Ammon's horn (tissue), 1 donor: Measurements from ENCODE around the gene COL23A1.

ENCODE experiments used
- DNase-seq: peaks from one replicate; pipeline ENCODE4 v3.0.0-alpha.2; 2016; ENCODE audit warnings: low spot score

COL23A1 gene

DNA sequence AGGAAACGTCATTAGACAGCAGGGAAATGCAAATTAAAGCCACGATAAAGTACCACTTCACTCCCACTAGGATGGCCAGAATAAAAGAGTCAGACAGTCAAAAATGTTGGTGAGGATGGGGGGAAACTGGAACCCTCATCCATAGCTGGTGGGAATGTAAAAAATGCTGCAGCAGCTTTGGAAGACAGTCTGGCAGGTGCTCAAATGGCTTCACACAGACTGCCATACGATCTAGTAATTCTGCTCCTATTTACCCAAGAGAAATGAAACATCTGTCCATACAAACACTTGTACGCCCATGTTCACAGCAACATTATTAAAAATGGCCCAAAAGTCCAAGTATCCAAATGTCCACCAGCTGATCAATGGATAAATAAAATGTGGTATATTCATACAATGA, 198.7 kb downstream of the COL23A1 start:
- DNase-seq, result no peak

DNA sequence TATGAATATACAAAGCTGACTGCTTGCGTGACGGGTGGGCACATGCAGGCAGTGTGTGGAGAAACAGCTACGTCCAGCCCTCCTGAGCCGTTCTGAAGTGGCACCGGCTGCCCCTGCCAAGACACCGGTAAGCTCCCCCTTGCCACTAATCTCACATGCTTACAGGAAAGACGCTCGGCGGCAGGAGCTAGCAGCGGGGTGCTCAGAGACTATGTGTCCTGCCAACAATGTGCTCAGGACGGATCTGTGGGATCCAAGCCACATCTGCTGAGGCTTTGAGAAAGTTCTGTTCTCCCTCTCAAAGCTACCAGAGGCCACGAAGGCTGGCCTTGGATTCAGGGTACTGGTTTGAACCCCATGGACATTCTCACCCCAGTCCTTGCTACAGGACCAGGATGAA, 200.4 kb downstream of the COL23A1 start:
- DNase-seq, result no peak

DNA sequence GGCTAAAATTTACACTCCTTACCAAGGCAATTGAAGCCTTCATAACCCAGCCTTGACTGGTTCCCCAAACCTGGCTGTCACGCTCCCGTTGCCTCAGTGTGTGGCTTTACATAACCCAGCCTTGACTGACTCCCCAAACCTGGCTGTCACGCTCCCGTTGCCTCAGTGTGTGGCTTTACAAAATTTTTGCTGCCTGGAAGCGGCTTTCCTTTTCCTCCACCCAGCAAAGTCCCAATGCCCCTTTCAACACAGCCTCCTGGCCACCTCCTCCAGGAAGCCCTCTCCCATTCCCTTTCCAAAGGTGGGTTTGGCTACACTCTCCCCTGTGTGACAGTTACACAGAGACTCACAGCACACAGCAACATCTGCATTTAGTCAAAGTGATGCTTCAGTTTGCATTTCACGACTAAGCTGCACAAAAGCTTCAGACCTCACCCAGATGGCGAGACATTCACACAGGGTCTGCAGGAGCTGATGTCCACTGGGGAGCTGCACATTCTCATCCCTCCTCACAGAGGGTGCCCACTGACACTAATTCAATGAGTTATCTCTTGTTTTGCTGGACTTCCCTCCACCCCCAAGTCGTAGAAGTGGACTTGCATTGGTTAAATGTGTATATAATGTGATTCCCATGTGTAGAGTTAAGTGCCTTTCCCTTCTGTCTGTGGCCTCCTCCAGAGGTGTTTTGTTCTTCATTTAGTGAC, 201.0 kb downstream of the COL23A1 start:
- DNase-seq, result no peak

DNA sequence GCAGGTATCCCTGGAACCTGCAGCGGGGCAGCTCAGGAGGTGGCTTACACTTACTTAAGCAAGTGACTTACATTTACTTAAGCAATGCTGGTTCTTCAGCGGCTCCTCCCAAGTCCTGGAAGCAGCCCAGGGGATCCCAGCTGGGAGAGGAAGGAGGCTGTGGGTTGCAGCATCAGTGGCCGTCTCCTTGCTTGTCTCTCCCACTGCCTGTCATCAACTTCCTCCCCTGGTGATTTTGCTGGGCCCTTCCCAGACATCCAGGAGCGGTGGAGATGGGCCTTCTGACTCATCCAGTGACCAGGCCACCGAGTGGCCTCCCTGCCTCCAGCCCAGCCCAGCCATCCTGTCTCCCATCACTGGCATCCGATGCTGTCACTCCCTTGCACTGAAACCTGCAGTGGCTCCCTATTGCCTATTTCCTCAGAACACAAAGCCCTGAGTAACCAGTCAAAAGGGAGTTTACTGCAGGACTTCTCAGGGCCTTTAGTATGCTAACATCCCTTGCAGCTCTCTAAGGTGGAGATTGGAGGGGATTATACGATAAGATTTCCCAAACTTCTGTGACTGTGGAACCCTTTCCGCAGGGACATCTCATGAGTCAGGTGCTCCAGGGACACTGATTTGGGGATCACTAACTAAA, 201.7 kb downstream of the COL23A1 start:
- no peak for DNase-seq

DNA sequence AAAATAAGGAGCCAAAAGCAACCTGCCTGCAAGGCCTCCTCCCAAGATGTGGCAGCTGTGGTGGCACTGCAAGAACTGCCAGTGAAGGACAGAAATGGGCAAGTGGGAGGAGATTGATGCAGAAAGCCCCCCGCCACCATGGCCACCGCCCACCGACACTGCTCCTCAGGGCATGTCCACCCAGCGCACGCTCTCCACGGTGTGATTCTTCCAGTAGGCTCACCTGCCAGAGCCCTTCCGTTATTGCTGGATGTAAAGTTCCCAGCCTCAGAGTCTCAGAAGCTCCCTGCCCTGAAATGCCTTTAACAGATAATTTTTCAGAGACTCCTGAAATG, 202.4 kb downstream of the COL23A1 start:
- DNase-seq, result no peak

DNA sequence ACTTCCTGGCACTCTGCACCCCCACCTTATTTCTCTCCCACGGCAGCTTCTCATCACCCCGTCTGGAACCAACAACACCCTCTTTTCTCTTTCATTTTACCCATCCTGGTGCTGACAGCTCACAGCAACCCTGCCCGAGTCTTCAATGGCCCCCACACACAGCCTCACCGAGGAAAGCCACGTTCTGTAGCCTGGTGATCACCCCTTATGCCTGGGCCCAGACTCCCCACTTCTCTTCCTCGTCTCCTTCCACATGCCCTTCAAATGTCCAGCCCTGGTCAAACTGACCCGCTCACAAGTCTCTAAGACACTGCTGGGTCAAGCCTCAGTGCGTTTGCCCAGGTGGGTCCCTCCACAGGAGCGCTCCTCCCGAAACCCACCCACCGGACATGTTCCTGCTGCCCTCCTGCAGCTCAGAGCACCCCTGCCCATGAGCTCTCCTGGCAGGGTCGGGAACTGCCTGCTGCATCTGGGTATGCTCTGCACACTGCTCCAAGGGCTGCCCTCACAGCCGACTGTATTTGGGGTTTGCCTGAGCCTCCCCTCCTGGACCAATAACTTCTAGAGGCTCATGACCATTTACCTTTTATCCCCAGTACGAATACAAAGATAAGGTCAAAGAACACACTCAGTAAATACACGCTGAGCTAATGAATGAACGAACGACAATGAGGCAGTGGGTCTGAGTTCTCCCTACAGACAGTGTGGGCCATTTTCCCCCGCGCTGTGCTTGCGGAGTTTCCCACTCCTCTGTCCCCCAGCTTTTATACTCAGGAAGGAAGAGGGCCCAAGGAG, 202.9 kb downstream of the COL23A1 start:
- DNase-seq, result no peak

DNA sequence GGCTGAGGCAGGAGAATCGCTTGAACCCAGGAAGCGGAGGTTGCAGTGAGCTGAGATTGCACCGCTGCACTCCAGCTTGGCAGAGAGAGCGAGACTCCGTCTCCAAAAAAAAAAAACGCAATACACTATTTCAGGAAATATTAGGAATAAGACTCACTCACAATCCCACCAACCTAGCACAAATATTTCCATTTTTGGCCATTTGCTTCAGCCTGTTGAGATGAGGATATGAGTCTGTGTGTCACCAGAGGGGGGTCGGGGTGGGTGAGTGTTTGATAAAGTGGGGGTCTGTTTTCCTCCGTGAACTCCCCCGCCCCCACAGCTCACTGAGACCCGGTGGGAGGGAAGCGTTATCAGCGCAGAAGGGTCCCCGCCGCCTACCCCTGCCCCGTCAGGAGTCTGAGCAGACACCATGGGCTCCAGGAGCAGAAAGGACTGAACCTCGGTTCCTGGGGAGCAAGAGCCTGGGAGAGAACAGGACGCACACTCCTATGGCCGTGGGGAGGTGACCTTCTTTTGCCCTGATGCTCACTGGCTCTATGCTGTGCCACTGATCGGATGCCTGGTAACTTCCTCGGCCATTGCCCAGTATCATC, 203.8 kb downstream of the COL23A1 start:
- DNase-seq, result no peak

DNA sequence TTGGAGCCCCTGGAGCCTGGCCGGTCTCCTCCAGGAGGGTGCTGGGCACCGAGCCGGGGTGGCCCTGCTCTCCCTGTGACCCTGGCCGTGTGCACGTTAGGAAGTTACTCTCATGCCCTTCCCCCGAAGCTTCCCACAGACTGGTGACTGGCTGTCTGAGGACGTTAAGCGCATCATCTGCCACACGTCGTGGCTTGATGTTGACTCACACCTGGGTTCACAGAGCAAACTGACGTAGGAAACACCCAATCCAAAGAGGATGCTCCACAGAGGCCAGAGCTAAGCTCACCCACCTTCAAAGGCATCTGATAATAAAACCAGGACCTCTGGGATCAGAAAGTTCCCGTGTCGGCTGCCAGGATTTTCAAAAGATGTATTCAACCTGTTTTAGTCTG, 204.7 kb downstream of the COL23A1 start:
- no peak for DNase-seq

DNA sequence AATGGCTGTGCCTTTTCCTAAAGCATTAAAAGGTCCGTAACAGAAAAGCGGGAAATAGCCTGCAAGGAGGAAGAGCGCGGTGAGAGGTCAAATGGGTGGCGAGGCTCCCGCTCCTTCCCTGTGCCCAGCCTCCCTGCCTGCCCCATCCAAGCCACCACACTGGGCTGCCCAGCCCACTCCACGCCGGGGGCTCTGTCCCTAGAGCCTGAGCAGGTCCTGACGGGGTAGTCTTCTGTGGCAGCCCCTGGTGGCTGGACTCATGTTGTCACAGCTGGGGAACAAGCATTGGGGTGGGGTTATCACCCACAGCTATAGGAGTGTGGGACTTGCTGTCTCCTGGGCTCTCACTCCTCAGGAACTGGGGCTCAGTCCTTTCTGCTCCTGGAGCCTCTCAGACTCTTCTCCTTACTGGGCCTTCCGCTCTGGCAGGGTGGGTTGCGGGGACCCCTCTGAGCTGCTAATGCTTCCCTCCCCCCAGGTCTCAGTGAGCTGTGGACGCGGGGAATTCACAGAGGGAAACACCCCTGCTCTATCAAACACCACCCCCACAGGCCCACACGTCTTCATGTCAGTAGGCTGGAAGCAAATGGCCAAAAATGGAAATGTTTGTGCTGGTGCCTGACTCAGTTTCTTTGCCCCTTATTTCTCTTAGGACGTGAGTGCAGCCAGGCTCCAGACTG, 205.2 kb downstream of the COL23A1 start:
- no peak for DNase-seq

DNA sequence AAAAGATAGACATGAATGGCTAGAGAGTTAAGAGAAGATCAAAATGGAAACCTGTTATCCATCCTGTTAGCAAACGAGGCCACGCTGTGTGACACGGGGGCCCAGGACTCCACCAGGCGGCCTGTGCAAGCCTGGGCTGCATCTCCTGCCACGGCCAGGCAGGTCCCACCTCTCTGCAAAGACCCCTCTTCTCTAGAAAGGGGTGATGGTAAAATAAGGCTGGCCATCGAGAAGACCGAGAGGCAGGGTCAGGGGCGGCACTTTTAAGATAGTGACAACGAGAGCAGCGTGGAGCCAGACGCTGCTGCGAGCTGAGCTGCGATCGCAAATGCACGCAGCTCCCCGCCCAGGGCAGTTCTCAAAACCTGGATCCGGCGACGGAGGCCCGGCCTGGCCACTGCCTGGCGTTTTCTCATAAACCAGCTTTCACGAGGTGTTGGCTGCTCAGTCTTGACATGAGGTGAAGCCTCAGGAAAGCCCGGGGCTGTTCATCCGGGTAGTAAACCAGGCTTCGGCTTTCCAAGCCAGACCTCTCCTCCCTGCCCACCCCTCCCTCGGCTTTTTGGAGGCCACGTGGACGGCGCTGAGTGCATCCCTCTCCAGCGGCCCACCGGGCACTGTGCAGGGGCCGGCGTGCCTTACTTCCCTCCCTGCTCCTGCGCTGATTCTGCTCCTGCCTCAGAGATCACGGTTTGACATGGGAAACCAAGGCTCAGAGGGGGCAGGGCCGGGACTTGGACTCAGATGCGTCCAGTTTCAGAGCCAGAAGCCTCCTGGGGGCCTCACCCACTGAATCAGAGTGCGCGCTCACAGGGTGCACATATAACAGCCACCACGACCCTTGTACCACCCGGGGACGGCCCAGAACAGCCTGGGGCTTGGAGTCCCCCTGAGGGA, 206.0 kb downstream of the COL23A1 start:
- no peak for DNase-seq

DNA sequence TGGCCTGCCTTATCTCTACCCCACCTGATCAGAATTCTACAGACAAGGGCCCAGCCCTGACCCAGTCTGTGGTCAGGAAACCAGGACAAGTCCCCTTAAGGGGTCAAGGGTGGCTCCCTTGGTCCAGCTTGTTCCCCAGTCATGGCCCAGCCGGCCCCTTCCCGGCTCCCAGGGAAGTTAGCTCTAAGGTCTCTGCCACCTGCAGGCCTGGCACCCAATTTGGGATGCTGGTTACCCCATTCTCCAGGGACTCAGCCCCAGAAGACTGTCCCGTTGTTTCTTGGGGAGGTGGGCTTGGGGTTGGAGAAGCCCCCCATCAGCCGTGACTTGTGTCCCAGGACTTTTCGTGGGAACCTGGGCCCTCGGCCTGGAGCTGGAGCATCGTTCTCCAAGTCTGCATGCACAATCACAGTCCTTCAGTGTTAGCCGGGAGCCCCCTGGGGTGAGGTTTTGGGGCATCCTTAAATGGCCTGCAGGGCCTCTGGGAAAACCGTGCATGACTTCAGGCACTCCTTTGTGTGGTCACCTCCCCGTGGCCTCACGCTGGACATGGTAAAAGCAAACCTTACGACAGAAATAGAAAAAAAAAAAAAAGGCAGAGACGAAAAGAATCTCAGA, 206.8 kb downstream of the COL23A1 start:
- no peak for DNase-seq

DNA sequence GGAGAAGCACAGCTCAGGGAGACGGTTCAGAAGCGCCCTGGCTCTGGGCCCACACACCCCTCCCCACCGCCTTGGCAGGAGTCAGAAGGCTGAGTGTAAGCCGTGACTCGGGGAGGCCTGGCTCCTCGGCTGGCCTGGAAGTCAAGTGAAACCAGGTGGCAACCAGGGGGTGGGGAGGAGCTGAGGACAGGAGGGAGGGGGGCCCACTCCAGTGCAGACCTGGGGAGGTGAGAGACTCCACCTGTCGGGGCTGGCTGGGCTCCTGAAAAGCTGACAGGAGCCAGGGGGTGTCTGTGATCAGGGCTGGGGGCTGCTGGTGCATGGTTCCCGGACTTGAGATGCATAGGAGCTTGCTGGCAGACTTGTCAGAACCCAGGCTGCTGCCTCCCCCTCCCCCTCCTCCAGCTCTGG, 207.4 kb downstream of the COL23A1 start:
- DNase-seq, result no peak

DNA sequence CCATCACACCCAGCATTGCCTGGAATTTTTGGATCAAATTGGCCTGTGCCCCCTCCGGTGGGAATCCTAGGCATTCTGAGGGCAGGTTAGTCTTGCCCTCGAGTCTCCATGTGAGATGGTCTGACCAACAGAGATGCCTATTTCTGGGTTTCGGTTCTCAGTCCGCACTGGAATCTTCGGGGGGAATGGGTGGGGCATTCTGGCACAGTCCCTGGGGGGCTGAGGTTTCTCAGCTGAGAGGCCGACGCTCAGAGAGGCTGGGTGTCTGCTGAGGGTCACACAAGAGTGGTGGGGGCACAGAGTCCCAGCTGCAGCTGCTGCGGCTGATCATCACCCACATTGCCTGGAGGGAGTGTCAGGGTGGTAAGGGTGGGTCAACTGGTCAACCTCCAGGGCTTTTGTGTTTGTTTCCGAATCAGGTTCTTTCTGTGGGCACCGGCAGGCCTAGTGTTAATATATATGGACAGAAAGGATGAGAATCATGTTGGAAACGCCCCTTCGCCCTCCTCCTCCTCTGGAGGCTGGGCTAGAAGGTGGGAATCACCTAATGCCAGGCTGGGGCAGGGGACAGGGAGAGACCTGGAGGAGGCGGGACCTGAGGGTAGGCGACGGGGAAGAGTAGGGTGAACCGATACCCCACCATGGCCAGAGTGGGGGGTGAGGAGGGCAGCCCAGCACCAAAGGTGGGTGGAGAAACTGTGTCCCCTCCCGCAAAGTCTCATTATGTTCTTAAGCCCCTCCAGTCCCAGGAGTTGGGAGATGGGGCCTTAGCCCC, 208.1 kb downstream of the COL23A1 start:
- DNase-seq, result no peak

DNA sequence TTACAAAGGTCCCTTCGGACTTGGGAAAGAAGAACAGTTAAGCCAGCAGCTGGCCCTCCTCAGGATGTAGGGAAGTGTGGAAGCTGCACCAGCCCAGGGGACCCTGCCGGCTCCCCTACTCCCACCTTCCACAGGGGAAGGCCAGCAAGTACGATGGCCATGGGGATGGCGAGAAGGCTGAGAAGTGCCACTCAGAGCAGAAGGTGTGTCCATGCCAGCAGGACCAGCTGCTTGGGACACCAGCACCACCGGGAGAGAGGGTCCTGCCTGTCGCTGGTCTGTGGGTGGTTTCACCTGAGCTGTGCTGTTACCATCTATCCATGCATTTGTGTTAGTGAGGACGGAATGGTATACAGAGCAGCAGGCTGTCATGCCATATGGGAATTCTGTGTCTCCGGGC, 209.0 kb downstream of the COL23A1 start:
- DNase-seq, result no peak

DNA sequence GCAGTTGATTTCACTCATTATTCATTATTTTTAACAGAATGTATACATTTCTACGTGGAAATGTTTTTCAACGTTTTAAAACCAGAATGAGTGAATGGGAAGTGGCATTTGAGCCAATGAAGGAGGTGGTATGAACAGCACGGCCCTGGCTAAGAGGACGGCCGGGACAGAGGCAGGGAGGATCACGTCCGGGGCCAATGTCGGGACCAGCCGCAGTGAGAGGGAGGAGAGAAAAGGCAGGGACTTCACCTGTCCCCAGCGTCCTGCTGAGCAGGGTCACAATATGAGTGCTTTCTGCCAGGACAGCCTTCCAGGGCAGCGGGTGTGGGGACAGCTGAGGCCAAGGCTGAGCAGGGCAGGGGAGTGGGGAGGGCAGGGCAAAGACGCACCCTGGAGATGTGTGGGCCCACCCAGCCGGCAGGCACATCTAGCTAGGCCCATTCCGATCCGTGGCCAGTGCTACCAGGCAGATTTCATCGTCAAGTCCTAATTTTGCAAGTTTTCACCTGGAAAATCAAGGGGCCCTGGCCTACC, 209.6 kb downstream of the COL23A1 start:
- no peak for DNase-seq

DNA sequence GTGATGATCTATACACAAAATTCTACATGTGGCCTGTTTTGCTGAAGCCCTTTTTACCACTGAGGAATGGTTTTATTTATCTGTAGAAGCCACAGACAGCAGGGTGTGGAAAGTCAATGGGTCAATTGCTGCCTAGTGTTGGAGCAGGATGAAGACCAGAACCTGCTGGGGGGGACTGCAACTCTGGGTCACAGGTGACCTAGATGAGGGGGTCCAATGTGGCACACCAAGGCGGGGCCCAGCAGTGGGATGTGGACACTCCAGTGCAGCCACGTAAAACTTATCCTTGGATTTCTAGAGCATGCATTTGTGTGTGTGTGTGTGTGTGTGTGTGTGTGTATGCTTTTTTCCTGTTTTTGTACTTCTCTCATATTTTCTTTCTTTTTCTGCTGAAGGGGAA, 210.1 kb downstream of the COL23A1 start:
- DNase-seq, result no peak

DNA sequence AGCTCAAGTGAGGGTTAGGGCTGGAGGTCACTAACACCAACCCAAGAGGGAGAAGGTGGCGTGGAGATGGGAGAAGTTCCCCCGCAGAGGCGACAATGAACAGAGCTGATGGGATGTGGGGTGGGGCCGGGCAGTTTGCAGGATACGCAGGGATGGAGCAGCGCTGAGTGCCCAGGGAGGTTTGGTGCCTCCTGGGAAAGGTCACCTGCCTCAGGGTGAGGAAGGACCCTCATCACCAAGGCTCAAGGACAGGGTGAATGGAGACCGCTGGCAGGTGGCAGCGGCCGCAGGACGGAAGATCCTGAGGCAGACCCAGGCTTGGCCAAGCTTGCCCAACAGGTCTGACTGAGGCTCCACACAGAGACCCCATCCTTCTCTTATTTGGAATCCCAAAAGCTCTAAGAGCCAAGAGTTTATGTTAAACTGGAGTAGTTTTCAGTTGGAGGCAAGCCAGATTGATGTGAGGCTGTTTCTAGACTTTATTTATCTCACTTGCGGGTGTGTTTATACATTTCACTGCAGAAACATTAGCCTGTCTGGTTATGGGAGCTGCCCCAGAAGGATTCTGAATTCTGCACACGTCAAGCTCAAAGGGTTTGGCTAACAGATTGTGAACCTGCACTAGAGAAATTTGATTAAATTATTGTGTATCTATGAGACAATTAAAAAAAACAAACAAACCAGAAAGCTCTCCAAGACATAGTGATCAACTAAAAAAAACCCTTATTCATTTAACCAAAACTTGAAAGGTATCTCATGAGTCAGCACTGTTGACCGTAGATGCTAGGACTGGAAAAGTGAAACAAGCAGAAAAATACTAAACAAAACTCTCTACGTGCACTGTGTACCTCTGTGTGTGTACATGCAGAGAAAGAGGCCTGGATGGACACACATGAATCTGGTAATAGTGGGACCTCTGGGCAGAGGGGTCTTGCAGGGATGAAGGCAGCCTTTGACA, 211.4 kb downstream of the COL23A1 start:
- DNase-seq, result no peak

DNA sequence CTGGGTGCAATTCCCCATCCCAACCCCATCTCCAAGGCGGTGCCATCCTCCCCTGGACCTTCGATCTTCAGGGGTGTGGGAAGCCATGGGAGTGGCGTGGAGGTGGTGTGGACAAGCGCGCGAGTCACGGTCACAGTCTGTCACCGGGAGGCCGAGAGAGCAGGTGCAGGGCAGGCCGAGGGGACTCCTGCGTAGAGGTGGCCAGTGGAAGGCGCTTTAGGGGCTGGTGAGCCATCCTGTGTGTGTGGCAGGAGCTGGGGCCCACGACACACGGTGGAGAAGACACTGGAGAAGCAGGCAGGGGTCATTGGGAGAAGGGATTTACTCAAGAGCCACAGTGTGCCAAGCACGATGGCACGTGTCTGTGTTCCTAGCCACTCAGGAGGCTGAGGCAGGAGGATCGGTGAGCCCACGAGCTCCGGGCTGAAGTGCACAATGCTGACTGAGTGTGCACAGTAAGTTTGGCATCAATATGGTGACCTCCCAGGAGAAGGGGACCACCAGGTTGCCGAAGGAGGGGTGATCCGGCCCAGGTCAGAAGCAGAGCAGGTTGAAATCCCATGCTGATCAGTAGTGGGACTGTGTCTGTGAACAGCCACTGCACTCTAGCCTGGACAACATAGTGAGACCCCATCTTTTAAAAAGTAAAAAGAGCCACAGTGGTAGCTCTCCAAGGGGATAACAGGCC, 212.5 kb downstream of the COL23A1 start:
- no peak for DNase-seq
